Caki2 (cell line): ENCODE results near the gene GJD2. TPM values are rescaled to one million over a fixed set of nuclear protein-coding genes. Genes with fewer than 3 reads are reported as not detected.

Experiments
- DNase-seq: peaks from one replicate; pipeline ENCODE4 v3.0.0-alpha.2; 2015; ENCODE audit warnings: low read depth
- in situ Hi-C: cut with HindIII; loops from 2 replicates; pipeline ENCODE4 v1.10.0; 2016; ENCODE audit warnings: low sequenced_read_pairs, low pct_unique_long_range_greater_than_20kb, mixed read lengths
- total RNA-seq: library from RNA; depleted of rRNA; stranded (reverse); fragments of >200 nt; shearing (Covaris generic); gene quantifications from 2 replicates; pipeline ENCODE4 v1.2.3, GENCODE V29; 2014; ENCODE audit warnings: low replicate concordance

Gene GJD2
- total RNA-seq, 1 experiment from 2014 or later, result not detected

- no peak for DNase-seq
- in situ Hi-C loops, result no loop called here
Observed at GRCh38 chr15:34732430-34732829, 22.4 kb downstream of the GJD2 start.

- in situ Hi-C loops, result no loop called here
- DNase-seq, result no peak
Observed at GRCh38 chr15:34730701-34731100, 24.1 kb downstream of the GJD2 start.

- in situ Hi-C loops, result no loop called here
- DNase-seq, result no peak
Observed at GRCh38 chr15:34729886-34730285, 24.9 kb downstream of the GJD2 start.

- in situ Hi-C loops, result no loop called here
- no peak for DNase-seq
Observed at GRCh38 chr15:34729056-34729455, 25.7 kb downstream of the GJD2 start.

- no peak for DNase-seq
- in situ Hi-C loops, result no loop called here
Observed at GRCh38 chr15:34726406-34727100, 28.2 kb downstream of the GJD2 start.

GRCh38 chr15:34725556-34725955 is 29.2 kb downstream of the GJD2 start:
- in situ Hi-C loops, result no loop called here
- no peak for DNase-seq

GRCh38 chr15:34724481-34724880 is 30.3 kb downstream of the GJD2 start:
- DNase-seq, result no peak
- in situ Hi-C loops, result no loop called here

GRCh38 chr15:34722439-34722836 is 32.4 kb downstream of the GJD2 start:
- in situ Hi-C loops, result no loop called here
- no peak for DNase-seq

GRCh38 chr15:34721802-34722438 is 32.9 kb downstream of the GJD2 start:
- no peak for DNase-seq
- in situ Hi-C loops, result no loop called here

GRCh38 chr15:34721157-34721801 is 33.5 kb downstream of the GJD2 start:
- no peak for DNase-seq
- in situ Hi-C loops, result no loop called here

- in situ Hi-C loops, result no loop called here
- no peak for DNase-seq
Observed at GRCh38 chr15:34719695-34720094, 35.1 kb downstream of the GJD2 start.

- in situ Hi-C loops, result no loop called here
Observed at GRCh38 chr15:34718681-34719665, 35.8 kb downstream of the GJD2 start.

GRCh38 chr15:34717729-34718128 is 37.1 kb downstream of the GJD2 start:
- in situ Hi-C loops, result no loop called here
- no peak for DNase-seq

More at GRCh38 chr15:34718681-34719665, 35.8 kb downstream of the GJD2 start:
- DNase-seq, result no peak

- DNase-seq, result no peak
- in situ Hi-C loops, result no loop called here
Observed at GRCh38 chr15:34716111-34716510, 38.7 kb downstream of the GJD2 start.

- in situ Hi-C loops, result no loop called here
- no peak for DNase-seq
Observed at GRCh38 chr15:34714476-34715121, 40.2 kb downstream of the GJD2 start.

- in situ Hi-C loops, result no loop called here
- no peak for DNase-seq
Observed at GRCh38 chr15:34713635-34714034, 41.2 kb downstream of the GJD2 start.

GRCh38 chr15:34709866-34710265 is 44.9 kb downstream of the GJD2 start:
- in situ Hi-C loops, result no loop called here
- no peak for DNase-seq

- DNase-seq, result peak; percentile 17
Observed at GRCh38 chr15:34708422-34708821, 46.4 kb downstream of the GJD2 start.

More at GRCh38 chr15:34708422-34708821, 46.4 kb downstream of the GJD2 start:
- in situ Hi-C loops, result no loop called here
